Liver (tissue), 3 donors: ENCODE results near the gene TUSC1.

Source experiments
- ATF3 ChIP-seq: IDR thresholded peaks from 2 replicates; pipeline ENCODE4 v1.6.1; 2016; ENCODE audit warnings: antibody characterized with exemption
- CTCF ChIP-seq: fragments of 150-350 bp; IDR thresholded peaks from 2 replicates; pipeline ENCODE4 v1.5.1; 2017; ENCODE audit warnings: improper control_type of control experiment, low read depth, low read length; ENCODE audit not compliant: missing input control
- EGR1 ChIP-seq, 2 donors: IDR thresholded peaks; 2 replicates each; pipeline ENCODE4 v1.6.1; 2016 to 2018; ENCODE audit warnings: antibody characterized with exemption in 2 of 2, low read depth in 2 of 2
- FOXA1 ChIP-seq: IDR thresholded peaks from 2 replicates; pipeline ENCODE4 v1.6.1; 2016; ENCODE audit warnings: antibody characterized with exemption
- GABPA ChIP-seq, 2 donors: IDR thresholded peaks in 1 of 2; conservative IDR thresholded peaks in 1 of 2; 2 replicates each; pipeline ENCODE4 v1.6.1; 2016; ENCODE audit warnings: antibody characterized with exemption in 2 of 2, mild to moderate bottlenecking in 1 of 2, moderate library complexity in 1 of 2
- HNF4G ChIP-seq: IDR thresholded peaks from 2 replicates; pipeline ENCODE4 v1.6.1; 2016; ENCODE audit warnings: antibody characterized with exemption
- MAX ChIP-seq: IDR thresholded peaks from 2 replicates; pipeline ENCODE4 v1.6.1; 2016; ENCODE audit warnings: antibody characterized with exemption
- NR2F2 ChIP-seq: IDR thresholded peaks from 2 replicates; pipeline ENCODE4 v1.6.1; 2016; ENCODE audit warnings: antibody characterized with exemption
- REST ChIP-seq: IDR thresholded peaks from 2 replicates; pipeline ENCODE4 v1.6.1; 2016; ENCODE audit warnings: antibody characterized with exemption, mild to moderate bottlenecking
- SP1 ChIP-seq: IDR thresholded peaks from 2 replicates; pipeline ENCODE4 v1.6.1; 2018; ENCODE audit warnings: antibody characterized with exemption, mild to moderate bottlenecking
- TAF1 ChIP-seq: conservative IDR thresholded peaks from 2 replicates; pipeline ENCODE4 v1.6.1; 2016; ENCODE audit warnings: antibody characterized with exemption, mild to moderate bottlenecking
- YY1 ChIP-seq: IDR thresholded peaks from 2 replicates; pipeline ENCODE4 v1.6.1; 2016; ENCODE audit warnings: antibody characterized with exemption, mild to moderate bottlenecking
- donor health status: healthy.
- donor health status: healthy.

GRCh38 chr9:25654417-25654816 lies 23.8 kb downstream of the TUSC1 start:
- TF ChIP-seq TAF1 = no peak
- TF ChIP-seq HNF4G = no peak
- TF ChIP-seq REST = no peak
- no peak for TF ChIP-seq CTCF
- TF ChIP-seq MAX = no peak
- no peak for TF ChIP-seq ATF3
- TF ChIP-seq YY1 = no peak
- no peak for TF ChIP-seq FOXA1
- no peak for TF ChIP-seq NR2F2
- no peak for TF ChIP-seq SP1
- no peak for TF ChIP-seq GABPA (IDR thresholded peaks at IDR 0.05 in 1 of 2, conservative IDR thresholded peaks at IDR 0.05 in 1 of 2)
- no peak for TF ChIP-seq EGR1 (IDR thresholded peaks at IDR 0.05; ENCODE audit: low read depth in 2 of 2)
